Omental fat pad (tissue), 4 donors: Measurements from ENCODE around the gene GUK1. TPM values are rescaled to one million over a fixed set of nuclear protein-coding genes. Genes with fewer than 3 reads are reported as not detected.

ENCODE experiments used
- ATAC-seq: fragments of 150-250 bp; one replicate; pipeline ENCODE4 v1.9.1; 2016; ENCODE audit warnings: mild to moderate bottlenecking, moderate library complexity; ENCODE audit not compliant: low FRiP score
- DNase-seq: peaks from one replicate; pipeline ENCODE4 v3.0.0-alpha.2; 2019; ENCODE audit warnings: low spot score
- CTCF ChIP-seq, 3 donors: fragments of 450-650 bp; IDR thresholded peaks; one replicate each; pipeline ENCODE4 v1.5.1; 2016 to 2017; ENCODE audit warnings: antibody characterized with exemption in 3 of 3, mild to moderate bottlenecking in 3 of 3, moderate library complexity in 2 of 3
- total RNA-seq, 4 donors: library from RNA; depleted of rRNA; stranded (reverse); fragments of >200 nt; gene quantifications; one replicate each; pipeline ENCODE4 v1.1.0, GENCODE V29; 2016

The GUK1 gene
- total RNA-seq, 4 donors from 2014 or later: 285 to 404 (median 308) TPM

DNA sequence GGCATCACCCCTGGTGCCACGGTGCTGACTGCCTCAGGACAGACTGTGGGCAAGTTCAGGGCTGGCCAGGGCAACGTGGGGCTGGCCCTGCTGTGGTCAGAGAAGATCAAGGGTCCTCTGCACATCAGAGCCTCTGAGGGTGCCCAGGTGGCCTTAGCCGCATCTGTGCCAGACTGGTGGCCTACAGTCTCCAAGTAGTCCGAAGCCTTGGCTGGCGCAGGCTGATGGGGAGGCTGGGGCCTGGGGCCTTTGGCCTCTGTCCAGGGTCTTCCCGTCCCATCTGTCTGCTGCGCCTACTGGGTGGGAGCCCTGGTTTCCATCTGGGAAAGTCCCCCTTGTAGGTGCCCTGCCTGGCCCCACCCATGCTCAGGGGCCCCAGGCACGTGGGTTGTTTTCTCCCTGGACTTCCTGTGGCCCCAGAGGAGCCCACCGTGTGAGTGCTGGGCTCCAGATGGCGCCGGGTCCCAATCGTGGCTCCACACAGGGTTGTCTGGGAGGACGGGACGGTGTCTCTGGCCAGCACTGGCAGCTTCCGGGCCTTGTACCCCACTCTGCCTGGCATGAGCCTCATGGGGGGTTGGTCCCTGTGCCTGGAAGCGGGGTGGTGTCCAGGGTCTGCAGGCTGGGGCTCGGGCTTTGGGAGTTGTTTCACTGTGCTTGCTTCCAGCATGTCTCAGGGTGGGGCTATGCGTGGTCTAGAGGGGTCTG is 35.4 kb downstream of the GUK1 start:
- DNase-seq (no peak), ATAC-seq (no peak)
- no peak for TF ChIP-seq CTCF (IDR thresholded peaks at IDR 0.05)

- ATAC-seq: no peak
- DNase-seq: no peak
- TF ChIP-seq CTCF (IDR thresholded peaks at IDR 0.05): no peak
Measured at GRCh38 chr1:228176024-228176395, 35.9 kb downstream of the GUK1 start.

GRCh38 chr1:228176461-228177182 is 36.5 kb downstream of the GUK1 start:
- TF ChIP-seq CTCF (IDR thresholded peaks at IDR 0.05): no peak
- ATAC-seq (no peak), DNase-seq (no peak)

- DNase-seq (no peak), ATAC-seq (no peak)
- no peak for TF ChIP-seq CTCF (IDR thresholded peaks at IDR 0.05)
Measured at GRCh38 chr1:228177183-228177475, 37.0 kb downstream of the GUK1 start.

- no peak for DNase-seq
Measured at GRCh38 chr1:228177721-228178710, 37.9 kb downstream of the GUK1 start.

More at GRCh38 chr1:228177721-228178710, 37.9 kb downstream of the GUK1 start:
- ATAC-seq: no peak
- no peak for TF ChIP-seq CTCF (IDR thresholded peaks at IDR 0.05)
